ENCODE data around the gene PTPRM.

PTPRM gene

DNA sequence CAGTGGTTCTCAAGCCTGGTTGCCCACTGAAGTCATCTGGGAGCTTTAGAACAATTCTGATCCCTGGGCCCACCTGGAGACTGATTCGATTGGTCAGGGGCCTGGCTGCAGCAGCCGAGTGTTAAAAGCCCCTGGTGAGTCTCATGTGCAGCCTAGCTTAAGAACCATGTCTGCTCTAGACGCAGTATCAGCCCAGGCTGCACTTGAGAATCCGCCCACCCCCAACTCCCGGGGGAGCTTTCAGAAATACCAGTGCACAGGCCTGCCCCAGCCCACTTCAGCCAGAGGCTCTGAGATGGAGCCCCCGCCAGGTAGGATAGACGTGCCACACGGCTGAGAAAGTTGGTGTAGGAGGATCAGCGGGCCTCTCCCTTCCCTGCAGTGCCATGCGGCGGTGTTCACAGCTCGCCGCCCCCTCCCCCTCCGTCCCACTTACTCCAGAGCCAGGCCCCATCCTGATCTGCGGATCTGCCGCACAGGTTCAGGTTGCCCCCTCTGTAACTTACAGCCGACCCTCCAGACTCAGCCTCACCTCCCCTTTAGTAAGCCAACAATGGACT lies 833.2 kb downstream of the PTPRM start:
- no peak for DNase-seq (ENCODE audit: low read depth)

GRCh38 chr18:8400825-8401224 lies 833.7 kb downstream of the PTPRM start:
- no peak for DNase-seq (ENCODE audit: low read depth)

- DNase-seq (ENCODE audit: low read depth): no peak
Measured at GRCh38 chr18:8401606-8402005, 834.5 kb downstream of the PTPRM start.

DNA sequence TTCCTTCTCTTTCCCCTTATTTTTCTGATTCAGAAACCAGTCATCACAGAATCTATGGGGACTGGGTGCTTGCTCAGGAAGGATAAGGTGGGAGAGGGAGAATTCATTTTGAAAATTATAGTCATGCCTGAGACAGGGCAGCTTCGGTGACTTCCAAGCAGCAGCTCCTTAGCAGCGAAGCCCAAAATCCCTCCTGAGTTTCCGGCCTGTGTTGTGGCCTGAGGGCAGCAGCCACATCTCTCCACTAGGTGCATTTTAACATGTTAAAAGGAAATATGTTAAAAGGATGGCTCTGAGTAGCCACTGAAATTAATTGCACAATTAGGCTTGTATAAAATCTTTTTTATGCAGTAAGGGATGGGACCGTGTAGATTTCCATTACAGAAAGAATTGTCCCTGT lies 835.1 kb downstream of the PTPRM start:
- no peak for DNase-seq (ENCODE audit: low read depth)

GRCh38 chr18:8403713-8404112 lies 836.6 kb downstream of the PTPRM start:
- DNase-seq (ENCODE audit: low read depth): no peak

DNA sequence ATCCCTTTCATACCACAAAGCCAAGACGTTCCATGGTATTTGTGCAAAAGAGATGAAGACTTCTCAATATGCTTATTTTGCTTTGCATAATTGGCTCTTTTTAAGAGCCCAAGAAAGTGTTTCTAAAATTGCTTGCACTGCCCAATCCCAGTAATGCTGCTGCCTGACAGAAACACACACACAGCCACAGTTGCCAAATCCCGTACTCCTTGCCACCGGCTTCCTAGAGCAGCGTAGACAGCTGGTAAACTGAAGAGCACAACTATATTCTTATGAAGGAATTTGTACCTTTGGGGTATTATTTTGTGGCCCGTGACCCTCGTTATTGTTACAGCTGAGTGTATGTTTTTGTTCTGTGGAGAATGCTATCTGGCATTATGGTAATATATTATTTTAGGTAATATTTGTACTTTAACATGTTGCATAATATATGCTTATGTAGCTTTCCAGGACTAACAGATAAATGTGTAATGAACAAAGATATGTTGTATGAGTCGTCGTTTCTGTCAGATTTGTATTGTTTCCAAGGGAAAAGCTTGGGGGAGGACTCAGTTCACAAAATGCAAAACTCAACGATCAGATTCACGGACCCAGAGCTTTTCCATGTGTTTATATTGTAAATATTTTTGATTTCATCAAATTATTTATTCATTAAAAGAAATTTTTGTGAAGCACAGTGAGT lies 839.2 kb downstream of the PTPRM start:
- DNase-seq (ENCODE audit: low read depth): no peak

GRCh38 chr18:8406868-8407250 lies 839.7 kb downstream of the PTPRM start:
- DNase-seq (ENCODE audit: low read depth): no peak

DNA sequence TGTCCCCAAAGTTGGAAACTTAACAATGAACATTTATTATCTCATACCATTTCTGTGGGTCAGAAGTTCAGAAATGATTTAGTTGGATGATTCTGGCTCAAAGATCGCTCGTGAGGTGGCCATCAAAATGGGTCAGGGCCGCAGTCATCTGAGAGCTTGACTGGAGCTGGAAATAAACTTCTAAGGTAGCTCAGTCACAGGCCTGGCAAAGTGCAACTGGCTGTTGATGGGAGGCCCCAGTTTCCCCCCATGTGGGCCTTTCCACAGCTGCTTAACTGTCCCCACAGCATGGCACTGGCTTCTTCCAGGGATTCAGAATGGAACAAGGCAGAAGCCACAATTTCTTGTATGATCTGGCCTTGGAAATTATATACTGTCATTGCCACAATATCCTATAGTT lies 842.0 kb downstream of the PTPRM start:
- no peak for DNase-seq (ENCODE audit: low read depth)

GRCh38 chr18:8411492-8411891 lies 844.4 kb downstream of the PTPRM start:
- DNase-seq (ENCODE audit: low read depth): no peak

DNA sequence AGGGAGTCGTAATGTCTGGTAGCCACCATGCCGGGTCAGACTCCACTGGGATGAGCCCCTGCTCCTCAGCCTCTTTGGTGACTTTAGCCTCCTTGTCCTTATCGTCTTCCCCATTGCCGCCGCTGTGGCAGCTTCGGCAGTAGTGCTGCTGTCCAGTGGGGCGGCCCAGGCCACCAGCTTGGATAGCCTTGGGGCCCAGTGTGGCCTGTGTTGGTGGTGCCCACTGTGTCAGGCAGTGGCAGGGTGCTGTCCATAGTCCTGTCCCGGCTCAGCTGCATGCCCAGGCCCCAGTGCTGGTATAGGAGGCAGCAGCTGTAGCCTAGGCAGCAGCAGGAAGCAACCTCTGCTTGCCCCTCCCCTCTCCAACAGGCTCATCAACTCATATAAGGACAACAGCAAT lies 845.0 kb downstream of the PTPRM start:
- no peak for DNase-seq (ENCODE audit: low read depth)

GRCh38 chr18:8413189-8413588 lies 846.1 kb downstream of the PTPRM start:
- DNase-seq (ENCODE audit: low read depth): no peak

GRCh38 chr18:8413751-8414150 lies 846.6 kb downstream of the PTPRM start:
- peak; percentile 13 for DNase-seq (ENCODE audit: low read depth)

GRCh38 chr18:8416212-8417019 lies 849.3 kb downstream of the PTPRM start:
- peak; percentile 51 for DNase-seq (ENCODE audit: low read depth)

DNA sequence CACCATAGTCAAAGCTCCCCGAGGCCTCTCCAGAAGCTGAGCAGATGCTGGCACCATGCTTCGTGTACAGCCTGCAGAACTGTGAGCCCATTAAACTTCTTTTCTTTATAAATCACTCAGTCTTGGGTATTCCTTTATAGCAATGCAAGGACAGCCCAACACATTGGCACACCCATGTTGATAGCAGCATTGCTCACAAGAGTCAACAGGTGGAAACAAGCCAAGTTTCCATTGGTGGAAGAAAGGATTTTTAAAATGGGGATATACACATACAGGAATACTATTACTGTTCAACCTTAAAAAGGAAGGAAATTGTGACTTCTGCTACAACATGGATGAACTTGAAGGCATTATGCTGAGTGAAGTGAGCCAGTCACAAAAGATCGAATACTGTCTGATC lies 855.3 kb downstream of the PTPRM start:
- DNase-seq (ENCODE audit: low read depth): no peak

GRCh38 chr18:8423051-8423557 lies 856.0 kb downstream of the PTPRM start:
- DNase-seq (ENCODE audit: low read depth): peak; percentile 66

DNA sequence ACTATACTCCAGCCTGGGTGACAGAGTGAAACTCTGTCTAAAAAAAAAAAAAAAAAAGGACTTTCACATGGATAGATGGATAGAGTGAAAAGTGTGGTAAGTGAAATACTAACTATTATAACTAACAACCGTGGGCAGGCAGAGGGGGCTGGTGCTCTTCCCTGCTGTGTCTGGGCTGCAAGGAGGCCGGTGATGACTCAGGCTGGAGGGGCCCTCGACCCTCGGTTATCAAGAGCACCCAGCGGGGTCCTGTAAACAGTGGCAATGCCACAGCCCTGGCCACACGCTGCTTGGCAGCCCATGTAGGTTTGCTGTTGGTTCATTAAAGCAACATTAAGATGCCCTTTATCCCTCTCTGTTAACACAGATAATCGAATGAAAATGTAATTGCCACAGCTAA lies 857.4 kb downstream of the PTPRM start:
- no peak for DNase-seq (ENCODE audit: low read depth)

DNA sequence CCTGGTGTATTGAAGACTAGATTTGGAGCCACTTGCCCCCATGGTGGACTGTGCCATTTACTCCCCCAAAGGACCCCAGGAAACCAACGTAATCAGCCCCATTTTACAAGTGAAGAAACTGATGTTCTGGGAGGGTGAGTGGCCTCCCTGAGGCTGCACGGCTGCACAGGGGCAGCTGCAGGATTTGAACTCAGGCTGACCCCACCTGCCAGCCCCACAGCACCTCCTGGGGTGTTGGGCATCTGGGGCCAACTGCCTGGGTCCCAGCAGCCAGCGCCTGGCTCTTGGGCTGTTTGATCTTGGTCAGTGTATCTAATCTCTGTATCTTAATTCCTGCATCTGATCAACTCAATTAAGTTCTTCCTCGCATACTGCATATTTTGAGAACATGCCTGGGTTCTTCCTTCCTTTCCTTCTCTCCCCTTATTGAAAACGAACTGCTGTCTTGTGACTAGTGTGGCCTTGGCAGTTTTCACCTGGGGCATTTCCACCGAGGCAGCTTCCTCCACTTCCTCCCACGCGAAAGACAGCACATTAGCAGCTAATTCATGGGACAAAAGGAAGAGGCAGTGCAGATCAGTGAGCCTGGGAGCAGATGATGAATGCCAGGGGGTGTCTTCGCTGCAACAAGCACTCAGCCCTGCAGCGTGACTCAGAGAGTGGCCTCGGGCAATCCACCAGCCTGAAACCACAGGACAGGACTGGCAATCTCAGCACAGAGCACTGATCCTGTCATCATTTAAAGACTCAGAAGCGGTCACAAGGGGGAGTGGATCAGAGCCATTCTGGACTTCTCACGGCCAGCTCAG lies 858.0 kb downstream of the PTPRM start:
- DNase-seq (ENCODE audit: low read depth): peak; percentile 94

- no peak for DNase-seq (ENCODE audit: low read depth)
Measured at GRCh38 chr18:8426401-8426800, 859.3 kb downstream of the PTPRM start.

DNA sequence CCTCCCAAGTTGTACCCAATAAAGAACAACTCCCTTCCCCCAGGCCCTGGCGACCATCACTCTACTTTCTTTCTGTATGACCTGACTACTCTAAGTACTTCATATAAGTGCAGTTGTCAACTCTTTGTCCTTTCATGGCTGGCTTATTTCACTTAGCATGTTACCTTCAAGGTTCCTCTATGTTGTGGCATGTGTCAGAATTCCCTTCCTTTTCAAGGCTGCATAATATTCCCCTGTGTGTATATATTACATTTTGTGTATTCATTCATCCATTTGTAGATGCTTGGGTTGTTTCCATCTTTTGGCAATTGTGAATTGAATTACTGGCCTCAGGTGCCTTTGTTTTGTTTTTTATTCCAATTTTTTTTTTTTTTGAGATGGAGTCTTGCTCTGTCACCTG lies 860.2 kb downstream of the PTPRM start:
- no peak for DNase-seq (ENCODE audit: low read depth)

GRCh38 chr18:8428951-8429350 lies 861.8 kb downstream of the PTPRM start:
- no peak for DNase-seq (ENCODE audit: low read depth)

GRCh38 chr18:8431036-8431435 lies 863.9 kb downstream of the PTPRM start:
- no peak for DNase-seq (ENCODE audit: low read depth)

GRCh38 chr18:8433323-8433722 lies 866.2 kb downstream of the PTPRM start:
- no peak for DNase-seq (ENCODE audit: low read depth)
